Measurements from ENCODE around the gene ADAR. TPM values are rescaled to one million over a fixed set of nuclear protein-coding genes. Genes with fewer than 3 reads are reported as not detected.

Gene ADAR
- total RNA-seq, 2 experiments from 2014 or later: 325 to 338 TPM

DNA sequence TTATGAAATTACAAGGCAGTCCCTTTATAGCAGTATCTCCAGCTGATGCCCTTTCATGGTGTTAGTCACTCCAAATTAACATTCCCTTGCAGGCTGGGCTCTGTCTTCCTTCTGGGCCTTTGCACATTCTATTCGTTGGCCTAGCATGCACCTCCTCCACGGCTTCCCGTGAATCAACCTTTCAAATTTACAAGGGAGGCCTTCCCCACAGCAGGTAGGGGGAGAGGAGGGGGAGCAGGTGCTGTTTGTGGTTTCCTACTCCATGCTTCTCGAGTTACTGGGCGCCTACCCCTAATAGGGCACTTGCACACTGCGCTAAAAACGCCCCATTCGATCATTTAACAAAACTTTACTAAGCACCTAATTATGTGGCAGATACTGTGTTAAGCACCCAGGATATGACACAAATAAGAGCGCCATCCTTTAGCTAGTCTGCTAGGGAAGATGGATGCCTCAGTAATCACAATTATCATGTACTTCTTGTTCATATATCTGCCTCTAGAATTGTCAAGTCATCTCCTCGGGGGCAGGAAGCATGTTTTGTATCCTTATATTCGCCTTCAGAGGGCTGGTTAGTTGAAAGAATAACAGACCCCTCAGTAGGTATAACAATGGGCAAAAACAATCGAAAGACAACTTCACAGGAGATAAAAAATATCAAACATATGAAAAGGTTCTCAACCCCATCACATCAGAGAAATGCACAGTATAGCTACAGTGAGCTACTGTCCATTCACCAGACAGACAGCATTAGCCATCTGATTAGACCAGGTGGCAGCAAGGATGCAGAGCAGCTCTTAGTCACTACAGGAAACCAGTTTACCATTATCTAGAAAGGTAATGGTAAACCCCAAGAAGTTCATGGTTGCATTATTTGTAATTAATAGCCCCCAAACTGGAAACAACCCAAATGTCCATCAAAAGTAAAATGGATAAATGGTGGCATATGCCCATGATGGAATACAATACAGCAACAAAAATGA lies 1.7 kb upstream of the ADAR start:
- ATAC-seq (ENCODE audit: low read depth): peak; percentile 19
- peak; percentile 48 for DNase-seq
- POLR2A ChIA-PET: interaction anchor here (1.1 to 8.2 kb wide), 6 partner anchors 10 to 52 kb away, joined by 3 to 89 read pairs (median 4); partner anchors contain the start of genes CHRNB2 and UBE2Q1
- Mint-ChIP-seq H3K36me3 (peaks cover 22% of the 10 kb centered on the region), H3K27me3 (no peaks in the 10 kb centered on the region), H3K4me1 (peaks cover 54% of the 10 kb centered on the region), H3K27ac (peak overlapping the region; percentile 100), H3K4me3 (peak overlapping the region; percentile 98), H3K9me3 (no peaks in the 10 kb centered on the region)

DNA sequence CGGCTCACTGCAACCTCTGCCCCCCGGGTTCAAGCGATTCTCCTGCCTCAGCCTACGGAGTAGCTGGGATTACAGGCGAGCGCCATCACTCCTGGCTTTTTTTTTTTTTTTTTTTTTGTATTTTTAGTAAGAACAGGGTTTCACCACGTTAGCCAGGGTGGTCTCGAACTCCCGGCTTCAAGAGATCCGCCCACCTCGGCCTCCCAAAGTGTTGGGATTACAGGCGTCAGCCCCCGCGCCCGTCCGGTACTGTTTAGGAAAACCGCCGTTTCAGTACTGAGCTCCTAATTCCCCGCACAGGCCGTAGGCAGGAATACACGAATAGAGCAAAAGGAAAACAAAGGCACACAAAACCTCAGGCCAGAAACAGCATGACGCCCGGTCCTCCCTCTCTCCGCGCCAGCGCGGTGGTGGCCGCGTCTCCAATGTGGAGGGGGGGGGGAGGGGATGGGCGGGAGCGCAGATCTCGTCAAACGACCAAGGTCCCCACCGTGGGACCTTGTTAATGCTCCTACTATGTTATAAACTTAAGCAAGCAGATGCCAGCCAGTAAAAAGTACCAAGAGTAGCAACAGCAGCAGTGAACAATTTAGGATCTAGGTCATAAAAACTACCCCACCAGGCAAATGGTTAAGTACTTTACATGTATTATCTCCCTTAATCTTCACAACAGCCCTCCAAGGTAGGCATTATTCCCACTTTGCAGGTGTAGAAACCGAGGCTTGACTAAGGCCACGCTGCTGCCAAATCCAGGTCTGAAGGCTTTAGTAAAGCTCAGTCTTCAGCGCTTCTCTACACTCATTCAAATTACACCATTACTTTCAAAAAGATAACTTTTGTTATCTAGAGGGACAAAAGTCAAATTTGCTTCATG lies 648 bp upstream of the ADAR start:
- peaks cover 57% of the 10 kb centered on the region for H3K4me1 Mint-ChIP-seq
- POLR2A ChIA-PET: interaction anchor here (0.6 to 8.2 kb wide), 14 partner anchors 11 to 609 kb away, joined by 3 to 89 read pairs (median 4); partner anchors contain the start of genes CHRNB2, PMVK and UBE2Q1
- peak overlapping the region; percentile 98 for H3K4me3 Mint-ChIP-seq
- H3K9me3 Mint-ChIP-seq: no peaks in the 10 kb centered on the region
- peak; percentile 17 for ATAC-seq (ENCODE audit: low read depth)
- H3K36me3 Mint-ChIP-seq: peaks cover 30% of the 10 kb centered on the region
- peak overlapping the region; percentile 100 for H3K27ac Mint-ChIP-seq
- H3K27me3 Mint-ChIP-seq: no peaks in the 10 kb centered on the region
- peak; percentile 62 for DNase-seq

DNA sequence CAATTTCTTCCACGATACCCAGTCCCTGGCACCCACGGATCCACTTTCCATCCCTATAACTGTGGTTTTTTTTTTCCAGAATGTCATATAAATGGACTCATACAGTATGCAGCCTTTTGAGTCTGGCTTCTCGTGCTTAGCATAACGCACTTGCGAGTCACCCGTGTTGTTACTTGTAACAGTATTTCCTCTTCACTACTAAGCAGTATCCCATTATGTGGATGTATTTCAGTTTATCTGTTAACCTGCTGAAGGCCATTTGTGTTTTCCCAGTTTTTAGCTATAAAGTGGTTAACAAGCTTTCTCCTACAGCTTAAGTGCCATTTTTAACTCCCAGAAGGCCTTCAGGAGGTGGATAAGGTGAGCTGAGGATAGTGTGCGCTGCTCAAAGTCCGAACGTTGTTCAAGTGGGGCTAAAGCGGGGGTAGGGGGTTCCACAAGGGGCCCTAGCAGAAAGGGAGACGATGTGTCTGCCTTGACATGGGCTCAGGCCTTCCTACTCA lies 829 bp downstream of the ADAR start:
- H3K27ac Mint-ChIP-seq: peak overlapping the region; percentile 100
- POLR2A ChIA-PET: interaction anchor here (0.6 to 8.2 kb wide), 4 partner anchors 12 to 348 kb away, joined by 3 to 89 read pairs (median 4); no protein-coding TSS in a partner anchor
- H3K36me3 Mint-ChIP-seq: peaks cover 31% of the 10 kb centered on the region
- peak overlapping the region; percentile 98 for H3K4me3 Mint-ChIP-seq
- H3K4me1 Mint-ChIP-seq: peaks cover 64% of the 10 kb centered on the region
- no peaks in the 10 kb centered on the region for H3K9me3 Mint-ChIP-seq
- ATAC-seq (ENCODE audit: low read depth) (no peak), DNase-seq (peak; percentile 53)
- H3K27me3 Mint-ChIP-seq: no peaks in the 10 kb centered on the region

DNA sequence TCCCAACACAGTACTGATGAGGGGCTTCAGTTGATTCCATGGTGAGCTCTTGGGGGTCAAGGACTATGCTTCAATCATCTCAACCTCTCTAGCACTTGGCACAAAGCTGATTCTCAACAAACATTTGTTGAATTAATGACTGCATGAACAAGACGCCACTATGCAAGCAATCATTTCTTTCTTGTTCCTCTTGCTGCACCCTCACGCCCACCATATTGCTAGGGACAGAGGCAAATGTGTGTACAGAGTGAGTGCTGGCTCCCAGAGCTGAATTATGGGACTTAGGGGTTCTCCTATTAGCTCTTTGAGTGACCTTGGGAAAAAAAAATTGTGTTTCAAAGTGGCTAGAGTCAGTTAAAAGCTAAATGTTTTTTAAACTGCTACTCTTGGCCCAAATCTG lies 2.5 kb downstream of the ADAR start:
- Mint-ChIP-seq H3K27ac (peak overlapping the region; percentile 58), H3K9me3 (no peaks in the 10 kb centered on the region), H3K27me3 (no peaks in the 10 kb centered on the region), H3K36me3 (peaks cover 42% of the 10 kb centered on the region), H3K4me3 (peak overlapping the region; percentile 46), H3K4me1 (peaks cover 58% of the 10 kb centered on the region)
- DNase-seq (no peak), ATAC-seq (ENCODE audit: low read depth) (no peak)
- POLR2A ChIA-PET: interaction anchor here (0.8 to 8.2 kb wide), 3 partner anchors 17 to 46 kb away, joined by 3 to 89 read pairs (median 3); no protein-coding TSS in a partner anchor

DNA sequence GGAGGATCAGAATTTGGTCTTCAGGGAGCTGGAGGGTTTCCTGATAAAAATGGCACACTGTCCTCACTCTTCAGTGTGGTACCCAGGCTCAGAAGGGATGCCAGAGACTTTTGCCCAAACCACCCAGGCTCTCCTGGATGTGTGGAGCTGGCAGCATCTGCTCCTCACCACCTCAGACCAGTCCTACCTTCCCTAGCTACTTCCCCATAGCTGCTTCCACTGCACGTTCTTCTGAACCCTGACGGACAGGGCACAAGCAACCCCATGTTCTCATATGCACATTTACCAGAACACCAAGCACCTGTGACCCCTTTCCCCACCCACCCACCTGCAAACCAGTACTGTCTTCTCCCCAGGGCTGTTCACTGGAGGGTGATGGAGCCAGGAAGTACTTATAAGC lies 4.7 kb downstream of the ADAR start:
- POLR2A ChIA-PET: no interaction called here

DNA sequence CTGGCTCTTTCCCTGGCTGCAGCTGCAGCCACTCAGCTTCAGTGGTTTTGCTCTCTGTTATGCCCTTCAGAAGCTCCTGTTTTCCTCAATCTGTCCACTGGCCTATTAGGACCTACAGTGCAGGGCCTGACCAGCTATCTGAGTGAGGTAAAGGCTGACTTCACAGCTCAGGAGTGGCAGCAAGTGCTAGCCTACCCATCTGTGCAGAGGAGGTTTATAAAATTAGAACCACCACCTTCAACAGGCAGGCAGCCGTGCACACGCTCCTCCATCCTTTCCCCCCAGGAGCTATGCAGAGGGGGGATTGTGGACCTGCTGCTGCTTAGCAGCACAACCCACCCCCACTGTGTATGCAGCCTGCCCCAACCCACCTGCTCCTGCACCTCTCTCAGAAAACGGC lies 8.3 kb downstream of the ADAR start:
- no peak for DNase-seq
- POLR2A ChIA-PET: no interaction called here
- no peaks in the 10 kb centered on the region for H3K9me3 Mint-ChIP-seq
- peaks cover 31% of the 10 kb centered on the region for H3K4me1 Mint-ChIP-seq
- no peak overlapping the region for H3K4me3 Mint-ChIP-seq
- no peak for ATAC-seq (ENCODE audit: low read depth)
- H3K27ac Mint-ChIP-seq: no peak overlapping the region
- peaks cover 35% of the 10 kb centered on the region for H3K36me3 Mint-ChIP-seq
- no peaks in the 10 kb centered on the region for H3K27me3 Mint-ChIP-seq

More for the DNA sequence above, 4.7 kb downstream of the ADAR start:
- DNase-seq (no peak), ATAC-seq (ENCODE audit: low read depth) (no peak)
- no peaks in the 10 kb centered on the region for H3K27me3 Mint-ChIP-seq
- peaks cover 44% of the 10 kb centered on the region for H3K36me3 Mint-ChIP-seq
- H3K9me3 Mint-ChIP-seq: no peaks in the 10 kb centered on the region
- H3K4me1 Mint-ChIP-seq: peaks cover 49% of the 10 kb centered on the region
- H3K4me3 Mint-ChIP-seq: no peak overlapping the region
- H3K27ac Mint-ChIP-seq: peak overlapping the region; percentile 28

DNA sequence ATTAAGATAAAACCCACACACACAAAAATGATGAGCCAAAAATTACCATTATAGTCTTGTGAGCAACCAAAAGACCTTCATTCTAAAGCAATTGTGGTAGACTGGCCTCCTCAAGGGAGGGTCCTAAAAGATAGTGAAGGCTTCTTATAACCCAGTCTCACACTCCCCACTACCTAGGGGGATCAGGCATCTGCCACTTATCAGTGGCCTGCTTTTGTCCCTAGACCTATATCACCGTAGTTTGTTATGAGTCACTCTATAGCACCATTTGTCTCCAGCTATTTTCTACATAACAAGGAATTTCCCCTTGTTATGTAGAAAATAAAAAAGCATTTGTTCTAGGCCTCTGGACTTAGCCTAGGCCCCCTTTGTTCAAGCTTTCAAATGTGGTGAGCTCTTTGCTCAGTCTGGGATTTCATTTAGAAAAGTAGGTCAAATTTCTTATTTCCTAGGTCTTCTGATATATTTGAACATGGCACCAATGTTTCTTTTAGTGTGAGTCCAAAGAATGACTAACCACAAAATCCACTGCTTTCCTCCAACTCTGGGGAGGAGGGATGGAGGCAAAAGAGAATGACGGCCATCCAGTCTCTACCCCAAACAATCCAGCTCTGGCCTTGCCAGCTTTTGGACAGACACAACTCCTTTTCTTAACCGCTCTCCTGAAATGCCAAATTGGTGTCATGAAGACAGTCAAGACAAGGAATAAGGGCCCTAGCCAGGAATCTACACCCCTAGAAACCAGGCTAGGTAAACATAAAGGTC lies 8.9 kb downstream of the ADAR start:
- Mint-ChIP-seq H3K36me3 (peaks cover 36% of the 10 kb centered on the region), H3K27me3 (no peaks in the 10 kb centered on the region), H3K9me3 (no peaks in the 10 kb centered on the region), H3K4me3 (no peak overlapping the region), H3K4me1 (peaks cover 28% of the 10 kb centered on the region), H3K27ac (no peak overlapping the region)
- ATAC-seq (ENCODE audit: low read depth) (no peak), DNase-seq (no peak)
- POLR2A ChIA-PET: no interaction called here

DNA sequence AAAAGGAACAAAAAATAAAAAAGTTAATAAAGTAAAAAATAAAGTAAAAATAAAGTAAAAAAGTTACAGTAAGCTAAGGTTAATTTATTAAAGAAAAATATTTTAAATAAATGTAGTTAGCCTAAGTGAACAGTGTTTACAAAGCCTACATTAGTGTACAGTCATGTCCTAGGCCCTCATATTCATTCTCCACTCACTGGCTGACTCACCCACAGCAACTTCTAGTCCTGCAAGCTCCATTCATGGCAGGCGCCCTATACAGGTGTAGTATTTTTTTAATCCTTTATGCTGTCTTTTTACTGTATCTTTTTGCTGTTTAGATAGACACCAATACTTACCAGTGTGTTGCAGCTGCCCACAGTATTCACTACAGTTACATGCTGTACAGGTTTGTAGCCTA lies 12.4 kb downstream of the ADAR start:
- H3K27ac Mint-ChIP-seq: no peak overlapping the region
- H3K4me1 Mint-ChIP-seq: peaks cover 16% of the 10 kb centered on the region
- POLR2A ChIA-PET: interaction anchor here (1.0 kb wide), 1 partner anchor 11 kb away, joined by 4 read pairs; no protein-coding TSS in a partner anchor
- no peaks in the 10 kb centered on the region for H3K9me3 Mint-ChIP-seq
- peaks cover 37% of the 10 kb centered on the region for H3K36me3 Mint-ChIP-seq
- ATAC-seq (ENCODE audit: low read depth) (no peak), DNase-seq (no peak)
- no peak overlapping the region for H3K4me3 Mint-ChIP-seq
- H3K27me3 Mint-ChIP-seq: no peaks in the 10 kb centered on the region

DNA sequence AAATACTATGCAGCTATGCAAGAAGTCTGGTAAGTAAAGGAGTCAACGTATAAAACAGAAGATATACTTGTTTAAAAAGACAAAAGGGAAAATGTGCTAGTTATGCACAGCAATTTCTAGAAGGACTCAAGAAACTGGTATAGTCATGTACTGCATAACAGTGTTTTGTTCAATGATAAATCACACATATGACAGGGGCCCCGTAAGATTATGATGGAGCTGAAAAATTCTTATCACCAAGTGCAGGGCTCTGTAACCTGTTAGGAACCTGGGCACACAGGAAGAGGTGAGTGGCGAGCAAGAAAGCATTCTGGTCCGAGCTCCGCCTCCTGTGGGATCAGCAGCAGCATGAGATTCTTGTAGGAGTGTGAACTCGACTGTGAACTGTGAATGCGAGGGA lies 13.2 kb downstream of the ADAR start:
- ATAC-seq (ENCODE audit: low read depth): no peak
- H3K27me3 Mint-ChIP-seq: no peaks in the 10 kb centered on the region
- POLR2A ChIA-PET: interaction anchor here (0.6 kb wide), 1 partner anchor 31 kb away, joined by 3 read pairs; no protein-coding TSS in a partner anchor
- peaks cover 30% of the 10 kb centered on the region for H3K36me3 Mint-ChIP-seq
- H3K4me1 Mint-ChIP-seq: peaks cover 15% of the 10 kb centered on the region
- no peaks in the 10 kb centered on the region for H3K9me3 Mint-ChIP-seq
- no peak for DNase-seq
- H3K27ac Mint-ChIP-seq: no peak overlapping the region
- no peak overlapping the region for H3K4me3 Mint-ChIP-seq

DNA sequence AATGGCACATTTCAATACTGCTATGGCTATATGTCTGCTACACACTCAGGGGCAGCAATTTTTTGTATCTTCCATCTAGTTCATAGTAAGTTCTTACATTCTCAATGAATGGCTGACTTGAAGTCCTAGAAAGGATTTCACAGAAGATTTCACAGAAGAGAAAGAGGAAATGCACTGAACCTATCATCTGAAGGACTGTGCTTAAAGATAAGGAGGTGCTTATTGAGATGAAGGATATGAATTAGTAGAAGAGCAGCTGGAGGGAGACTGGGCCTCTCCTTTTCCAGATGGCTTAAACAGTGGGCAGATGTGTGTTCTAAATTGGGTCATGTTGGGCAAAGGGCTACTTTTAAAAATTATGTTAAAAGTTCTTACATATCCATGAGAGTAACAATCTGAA lies 14.6 kb downstream of the ADAR start:
- POLR2A ChIA-PET: interaction anchor here (0.7 kb wide), 1 partner anchor 11 kb away, joined by 3 read pairs; no protein-coding TSS in a partner anchor
- Mint-ChIP-seq H3K9me3 (no peaks in the 10 kb centered on the region), H3K4me3 (no peak overlapping the region), H3K4me1 (peaks cover 10% of the 10 kb centered on the region), H3K36me3 (peaks cover 39% of the 10 kb centered on the region), H3K27me3 (no peaks in the 10 kb centered on the region), H3K27ac (no peak overlapping the region)
- DNase-seq: no peak
- no peak for ATAC-seq (ENCODE audit: low read depth)

DNA sequence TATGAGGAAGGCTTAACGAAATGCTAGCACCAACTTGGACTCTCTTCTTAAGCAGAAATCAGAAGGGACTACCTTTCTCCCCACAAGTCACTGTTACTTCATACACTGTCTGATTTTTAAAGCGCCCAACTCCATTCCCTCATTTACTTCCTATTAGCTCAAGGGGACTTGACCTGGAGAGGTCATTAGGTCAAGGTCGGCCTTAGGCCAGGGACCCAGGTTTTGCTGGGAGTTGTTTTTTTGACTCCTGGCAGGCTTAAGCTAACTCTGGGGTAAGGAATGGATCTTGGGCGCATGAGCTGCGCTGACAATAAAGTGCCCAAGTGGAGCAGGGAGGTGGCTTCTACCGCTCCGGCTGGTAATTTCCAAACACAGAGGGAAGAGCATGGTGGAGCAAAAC lies 16.8 kb downstream of the ADAR start:
- no peak overlapping the region for H3K4me3 Mint-ChIP-seq
- no peak for ATAC-seq (ENCODE audit: low read depth)
- no peak overlapping the region for H3K27ac Mint-ChIP-seq
- POLR2A ChIA-PET: interaction anchor here (0.5 to 1.5 kb wide), 4 partner anchors 12 to 370 kb away, joined by 3 to 4 read pairs (median 3); partner anchors contain the start of gene PYGO2
- no peak for DNase-seq
- no peaks in the 10 kb centered on the region for H3K27me3 Mint-ChIP-seq
- H3K9me3 Mint-ChIP-seq: no peaks in the 10 kb centered on the region
- peaks cover 38% of the 10 kb centered on the region for H3K36me3 Mint-ChIP-seq
- peaks cover 8% of the 10 kb centered on the region for H3K4me1 Mint-ChIP-seq

DNA sequence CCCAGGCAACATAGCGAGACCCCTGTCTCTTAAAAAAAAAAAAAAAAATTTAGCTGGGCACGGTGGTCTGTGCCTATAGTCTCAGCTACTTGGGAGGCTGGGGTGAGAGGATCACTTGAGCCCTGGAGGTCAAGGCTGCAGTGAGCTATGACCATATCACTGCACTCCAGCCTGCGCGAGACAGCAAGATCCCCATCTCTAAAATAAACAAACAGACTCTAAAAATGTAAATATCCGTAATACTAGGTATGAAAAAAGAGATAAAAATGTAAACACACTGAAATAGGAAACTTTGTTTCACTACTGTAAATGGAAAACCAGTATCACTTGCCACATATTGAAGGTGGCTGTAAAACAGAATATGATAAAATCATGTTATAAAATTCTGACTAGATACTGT lies 17.2 kb downstream of the ADAR start:
- Mint-ChIP-seq H3K4me3 (no peak overlapping the region), H3K36me3 (peaks cover 40% of the 10 kb centered on the region), H3K4me1 (peaks cover 8% of the 10 kb centered on the region), H3K27ac (no peak overlapping the region), H3K9me3 (no peaks in the 10 kb centered on the region), H3K27me3 (no peaks in the 10 kb centered on the region)
- DNase-seq (no peak), ATAC-seq (ENCODE audit: low read depth) (no peak)
- POLR2A ChIA-PET: interaction anchor here (0.5 to 1.5 kb wide), 3 partner anchors 19 to 371 kb away, joined by 3 to 4 read pairs (median 3); partner anchors contain the start of gene PYGO2

All from activated naive CD8-positive, alpha-beta T cell treated with anti-CD3 and anti-CD28 coated beads, Interleukin-2, amount 10 ng/mL, durations not matched to agents 7 days and 5 days (primary cell).